Urinary bladder (tissue), 4 donors: ENCODE data around the gene TMEM174. TPM values are rescaled to one million over a fixed set of nuclear protein-coding genes. Genes with fewer than 3 reads are reported as not detected.
"Not testable (repeated sequence)": the region's sequence is repeated elsewhere in the genome, so short reads cannot be mapped to it uniquely, and the experiment has no call there.

ENCODE experiments used
- DNase-seq: peaks from one replicate; pipeline ENCODE4 v3.0.0-alpha.2; 2015; ENCODE audit errors: extremely low spot score
- H3K27ac ChIP-seq: one replicate; pipeline ENCODE4 v1.5.1; 2013; ENCODE audit warnings: low read depth, mild to moderate bottlenecking, moderate library complexity
- H3K36me3 ChIP-seq: one replicate; pipeline ENCODE4 v1.6.1; 2013; ENCODE audit warnings: mild to moderate bottlenecking, moderate library complexity; ENCODE audit not compliant: insufficient read depth
- H3K4me1 ChIP-seq: one replicate; pipeline ENCODE4 v1.6.1; 2013; ENCODE audit warnings: mild to moderate bottlenecking, moderate library complexity; ENCODE audit not compliant: insufficient read depth
- H3K4me3 ChIP-seq: one replicate; pipeline ENCODE4 v1.5.1; 2013; ENCODE audit warnings: low read depth, low read length
- WGBS: extraction: QIAGEN DNeasy Blood & Tissue Kit; methylation state at CpG from one replicate; pipeline ENCODE4 v1.1.7; 2013; 5-methylcytosine and 5-hydroxymethylcytosine counted together
- polyA plus RNA-seq: library from polyadenylated mRNA; stranded (reverse); fragments of 200-250 nt; gene quantifications from one replicate; pipeline ENCODE4 v1.2.3, GENCODE V29; 2013
- total RNA-seq: library from RNA; depleted of rRNA; stranded (reverse); fragments of >200 nt; gene quantifications from one replicate; pipeline ENCODE4 v1.2.3, GENCODE V29; 2014
- donor health status: healthy with polysubstance abuse.
- donor health status: healthy.

The TMEM174 gene
- total and polyA plus RNA-seq, 2 donors, result not detected

DNA sequence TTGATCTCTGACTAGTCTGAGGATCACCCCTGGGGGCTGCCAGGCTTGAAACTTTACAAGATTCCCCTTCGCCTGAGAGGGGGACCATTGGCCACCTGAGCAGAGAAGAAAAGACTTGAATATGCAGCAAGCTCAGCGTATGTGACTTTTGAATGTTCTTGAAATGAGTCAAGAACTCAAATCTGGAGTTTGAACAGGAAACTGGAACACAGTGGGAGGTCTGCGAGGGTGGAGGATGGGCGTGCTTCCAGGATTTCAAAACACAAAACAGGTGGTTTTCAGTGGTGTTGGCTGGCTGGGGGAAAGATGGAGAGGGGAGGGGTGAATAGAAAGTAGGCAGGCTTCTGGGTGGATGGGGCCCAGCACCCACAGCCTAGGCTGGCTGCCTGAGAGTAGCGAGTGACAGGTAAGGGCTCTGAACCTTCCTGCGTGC lies 40.6 kb downstream of the TMEM174 start:
- no peak overlapping the region for H3K27ac ChIP-seq
- no peak for DNase-seq
- no peaks in the 10 kb centered on the region for H3K4me1 ChIP-seq
- no peak overlapping the region for H3K4me3 ChIP-seq
- H3K36me3 ChIP-seq, result no peaks in the 10 kb centered on the region
- 33% methylated on average over 6 of the region's 6 CpGs for WGBS

DNA sequence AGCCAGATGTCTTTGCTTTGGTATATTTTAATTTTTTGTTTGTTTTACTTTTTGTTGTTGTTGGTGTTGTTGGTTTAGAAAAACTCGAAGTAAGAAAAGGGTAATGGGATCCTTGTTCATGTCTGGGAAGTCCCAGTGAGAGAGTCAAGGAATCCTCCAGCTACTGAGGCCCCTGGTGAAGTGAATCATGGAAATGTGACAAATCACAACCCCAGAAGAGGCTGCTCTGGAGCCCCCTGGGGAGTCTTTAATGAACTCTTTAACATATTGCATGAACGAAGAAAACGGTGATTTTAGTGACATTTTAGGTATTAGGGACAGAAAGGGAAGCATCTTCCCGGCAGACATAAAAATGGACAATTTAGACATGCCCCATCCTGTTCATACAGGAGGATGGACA lies 41.3 kb downstream of the TMEM174 start:
- Histone ChIP-seq H3K4me3 (no peak overlapping the region), H3K36me3 (no peaks in the 10 kb centered on the region), H3K27ac (no peak overlapping the region), H3K4me1 (no peaks in the 10 kb centered on the region)
- DNase-seq, result no peak
- 37% methylated on average over 4 of the region's 4 CpGs for WGBS

DNA sequence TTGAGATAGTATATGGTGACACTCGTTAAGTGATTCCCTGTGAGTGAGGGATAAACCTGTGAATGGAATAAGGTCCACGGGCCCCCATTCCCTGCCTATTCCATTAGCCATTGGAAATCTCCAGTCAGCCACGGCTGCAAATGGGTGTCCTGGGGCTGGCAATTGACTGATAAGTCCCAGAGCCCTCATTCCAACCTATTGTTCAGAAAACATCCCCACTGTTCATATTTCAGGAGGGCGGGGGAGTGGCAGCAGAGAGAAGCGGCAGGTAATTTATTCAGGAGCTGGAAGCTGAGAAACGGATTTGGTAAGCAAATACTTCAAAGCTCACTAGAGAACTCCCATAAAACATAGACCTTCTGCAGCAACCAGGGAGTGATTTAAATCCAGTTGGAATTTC lies 42.0 kb downstream of the TMEM174 start:
- H3K36me3 ChIP-seq, result no peaks in the 10 kb centered on the region
- no peak overlapping the region for H3K27ac ChIP-seq
- H3K4me1 ChIP-seq, result no peaks in the 10 kb centered on the region
- no peak overlapping the region for H3K4me3 ChIP-seq
- DNase-seq, result no peak
- 23% methylated on average over 6 of the region's 6 CpGs for WGBS

DNA sequence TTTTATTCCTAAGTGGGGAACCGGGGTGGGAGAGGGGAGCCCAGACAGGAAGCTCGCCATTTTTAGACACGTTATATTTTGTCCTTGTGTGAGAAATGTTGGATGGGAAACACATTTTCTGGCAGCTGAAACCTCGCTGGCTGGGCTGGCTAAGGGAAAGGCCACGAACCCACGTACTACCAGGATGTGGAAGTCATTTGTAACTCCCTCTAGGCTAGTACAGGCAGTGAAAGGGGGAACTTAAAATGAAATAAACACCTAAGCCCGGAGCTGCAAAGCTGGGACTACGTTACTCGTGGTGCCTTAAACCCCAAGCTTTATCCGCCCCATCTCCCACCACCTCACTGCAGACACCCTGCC lies 42.5 kb downstream of the TMEM174 start:
- no peaks in the 10 kb centered on the region for H3K4me1 ChIP-seq
- no peaks in the 10 kb centered on the region for H3K36me3 ChIP-seq
- no peak overlapping the region for H3K27ac ChIP-seq
- no peak for DNase-seq
- WGBS, result 5% methylated on average over 10 of the region's 10 CpGs
- H3K4me3 ChIP-seq, result peak overlapping the region; percentile 27

DNA sequence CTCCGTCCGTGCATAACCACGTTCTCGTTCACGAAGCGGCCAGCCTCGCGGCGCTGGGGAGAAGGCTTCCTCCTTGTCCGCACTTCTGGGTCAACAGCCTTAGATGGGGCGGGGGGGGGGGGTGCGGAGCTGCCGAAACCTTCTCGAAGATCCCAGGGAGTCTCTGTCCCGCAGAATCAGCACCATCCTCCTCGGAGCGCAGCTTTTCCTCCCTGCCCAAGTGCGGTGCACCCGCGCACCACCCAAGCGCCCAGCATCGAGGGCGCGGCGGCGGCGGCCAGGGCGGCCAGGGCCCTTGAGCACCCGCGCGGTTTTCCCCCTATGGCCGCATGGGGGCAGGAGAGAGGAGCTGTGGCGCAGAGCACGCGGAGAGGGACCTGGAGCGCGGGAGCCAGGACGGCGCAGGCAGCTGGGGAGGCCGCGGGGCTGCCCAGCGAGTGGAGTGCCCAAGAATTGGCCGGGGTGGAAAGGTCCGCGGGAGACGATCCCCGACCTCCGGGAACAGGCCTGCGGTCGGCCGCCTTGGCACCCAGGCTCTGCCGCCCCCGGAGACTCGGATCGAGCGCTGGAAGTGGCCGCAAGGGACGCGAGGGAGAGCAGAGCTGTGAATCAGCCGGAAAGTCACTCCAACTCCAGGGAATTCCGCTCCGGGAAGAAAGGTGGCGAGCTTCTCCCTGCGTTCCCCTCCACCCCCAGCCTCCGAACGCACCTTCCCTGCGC lies 43.1 kb downstream of the TMEM174 start:
- Histone ChIP-seq H3K4me3 (peak overlapping the region; percentile 27), H3K4me1 (no peaks in the 10 kb centered on the region), H3K27ac (no peak overlapping the region), H3K36me3 (no peaks in the 10 kb centered on the region)
- under 1% methylated on average over 67 of the region's 67 CpGs for WGBS
- peak; percentile 26 for DNase-seq

DNA sequence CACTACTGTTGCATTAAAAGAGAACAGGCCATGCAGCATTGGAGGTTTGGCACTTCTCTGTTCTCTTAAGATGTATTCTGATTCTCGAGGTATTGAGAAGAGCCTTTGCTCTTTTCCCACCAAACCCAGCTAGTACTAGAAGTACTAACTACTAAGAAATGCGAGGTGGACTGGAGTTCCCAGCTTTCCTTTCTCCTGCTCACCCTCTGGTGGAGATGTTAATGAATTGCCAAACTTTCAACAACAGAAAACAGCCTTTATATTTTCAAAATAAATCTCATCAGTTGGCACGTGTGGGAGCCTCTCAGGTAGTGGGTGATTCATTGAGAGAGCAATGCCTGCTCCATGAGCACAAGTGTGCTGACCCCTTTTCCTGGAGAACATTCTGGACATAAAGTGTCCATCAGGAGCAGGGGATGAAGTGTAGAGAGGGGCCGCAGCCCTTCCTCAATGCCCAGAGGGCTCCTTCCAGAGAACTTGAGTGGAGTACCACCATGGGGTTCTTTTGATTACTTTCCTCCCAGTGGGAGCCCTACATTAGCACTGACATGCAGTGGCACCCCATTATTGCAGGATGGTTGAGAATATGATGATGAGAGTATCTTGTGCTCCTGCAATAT lies 45.7 kb downstream of the TMEM174 start:
- Histone ChIP-seq H3K27ac (no peak overlapping the region), H3K36me3 (no peaks in the 10 kb centered on the region), H3K4me1 (no peaks in the 10 kb centered on the region), H3K4me3 (no peak overlapping the region)
- 45% methylated on average over 4 of the region's 4 CpGs for WGBS
- no peak for DNase-seq

DNA sequence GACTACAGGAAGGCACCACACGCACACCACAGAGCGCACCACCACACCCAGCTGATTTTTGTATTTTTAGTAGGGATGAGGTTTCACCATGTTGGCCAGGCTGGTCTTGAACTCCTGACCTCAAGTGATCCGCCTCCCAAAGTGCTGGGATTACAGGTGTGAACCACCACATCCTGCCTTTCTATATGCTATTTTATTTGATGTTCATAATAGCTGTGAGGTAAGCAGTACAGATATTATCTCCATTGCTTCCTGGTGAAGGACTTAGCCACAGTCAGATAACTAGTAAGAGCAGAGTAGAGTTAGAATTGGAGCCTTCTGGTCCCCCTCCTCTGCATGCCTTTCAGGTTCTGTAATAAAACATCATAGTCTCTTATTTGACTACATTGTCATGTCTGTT lies 46.3 kb downstream of the TMEM174 start:
- H3K36me3 ChIP-seq, DNase-seq, H3K4me3 ChIP-seq, H3K27ac ChIP-seq, H3K4me1 ChIP-seq: not testable (repeated sequence)
- 87% methylated on average over 3 of the region's 3 CpGs for WGBS

DNA sequence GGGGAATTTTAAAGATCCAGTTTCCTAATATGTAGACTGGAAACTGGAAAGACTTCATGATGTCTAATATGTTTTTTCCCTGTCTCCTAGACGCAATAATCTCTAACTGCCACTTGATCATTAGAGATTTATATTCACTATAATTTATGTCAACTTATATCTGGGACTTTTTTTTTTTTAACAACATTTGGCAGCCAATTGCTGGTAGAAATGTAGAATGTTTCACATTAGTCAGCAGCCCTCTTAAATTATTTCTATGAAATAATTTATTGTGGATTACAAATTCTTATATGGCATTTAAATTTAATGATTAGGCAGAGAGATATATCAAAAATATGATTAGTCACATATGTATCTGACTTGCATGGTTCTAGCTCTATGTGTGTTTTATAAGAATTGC lies 48.2 kb downstream of the TMEM174 start:
- H3K4me1 ChIP-seq, result no peaks in the 10 kb centered on the region
- whole genome bisulfite sequencing, result 71% methylated on average over 1 of the region's 1 CpG
- DNase-seq, result no peak
- H3K4me3 ChIP-seq, result no peak overlapping the region
- H3K27ac ChIP-seq, result no peak overlapping the region
- no peaks in the 10 kb centered on the region for H3K36me3 ChIP-seq

DNA sequence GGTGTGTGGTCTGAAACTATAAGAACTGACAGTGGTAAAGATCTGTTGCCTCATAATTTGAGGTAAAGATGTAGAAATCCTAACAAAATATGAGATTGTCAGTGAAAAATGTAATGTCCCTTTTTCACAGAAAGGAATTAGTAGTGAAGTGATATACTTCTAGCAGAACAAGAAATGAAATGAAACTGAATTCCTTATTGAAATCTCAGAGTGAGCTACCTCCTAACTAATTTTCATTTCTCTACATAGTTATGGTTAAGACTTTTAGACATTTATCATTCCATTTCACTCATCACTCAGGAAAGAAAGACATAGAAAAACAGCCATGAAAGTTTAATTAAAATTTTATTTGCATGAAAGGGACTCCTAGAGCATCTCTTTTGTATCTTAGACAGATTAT lies 48.7 kb downstream of the TMEM174 start:
- Histone ChIP-seq H3K4me3 (no peak overlapping the region), H3K4me1 (no peaks in the 10 kb centered on the region), H3K27ac (no peak overlapping the region), H3K36me3 (no peaks in the 10 kb centered on the region)
- DNase-seq, result no peak

DNA sequence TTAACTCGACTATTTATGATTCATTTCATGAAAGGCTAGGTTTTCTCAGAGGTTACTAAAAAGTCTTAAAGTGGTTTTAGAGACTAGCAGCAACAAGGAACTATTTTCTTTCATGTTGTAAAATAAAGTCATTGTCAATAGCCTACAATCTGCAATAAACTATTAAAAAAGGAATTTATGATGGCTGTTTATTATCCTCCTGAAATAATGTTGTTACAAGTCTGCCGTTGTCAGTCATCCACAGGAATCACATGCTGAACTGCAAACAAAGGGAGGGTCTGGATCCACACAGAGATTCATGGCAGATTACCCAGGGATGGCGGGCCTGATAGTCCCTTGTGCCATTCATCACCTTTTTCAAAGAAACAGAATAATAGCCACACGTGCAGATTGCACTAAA lies 49.2 kb downstream of the TMEM174 start:
- WGBS, result 23% methylated on average over 4 of the region's 4 CpGs
- DNase-seq, result no peak
- no peaks in the 10 kb centered on the region for H3K4me1 ChIP-seq

More for the DNA sequence above, 49.2 kb downstream of the TMEM174 start:
- Histone ChIP-seq H3K27ac (no peak overlapping the region), H3K4me3 (no peak overlapping the region), H3K36me3 (no peaks in the 10 kb centered on the region)

Other genes starting within 250 kb of the TMEM174 start
- gene FCHO2, start 217.2 kb upstream of the TMEM174 start, total RNA-seq, result 55.5 TPM
- gene FCHO2, start 217.2 kb upstream of the TMEM174 start, polyA plus RNA-seq, result 14.5 TPM
- not detected for gene TMEM171, start 52.6 kb upstream of the TMEM174 start, total RNA-seq
- 0.23 TPM for gene TMEM171, start 52.6 kb upstream of the TMEM174 start, polyA plus RNA-seq